Transverse colon (tissue), 4 donors: Measurements from ENCODE around the gene TBCD. TPM values are rescaled to one million over a fixed set of nuclear protein-coding genes. Genes with fewer than 3 reads are reported as not detected.
"Not testable (repeated sequence)": the region's sequence is repeated elsewhere in the genome, so short reads cannot be mapped to it uniquely, and the experiment has no call there.

ENCODE experiments used
- DNase-seq: peaks from one replicate; pipeline ENCODE4 v3.0.0-alpha.2; 2019
- H3K27ac ChIP-seq, 4 donors: fragments of 200-600 bp; sonication (generic); 2 replicates each; pipeline ENCODE4 v1.5.1; 2016 to 2018; ENCODE audit warnings: inconsistent platforms in 4 of 4
- H3K27me3 ChIP-seq: fragments of 200-600 bp; sonication (generic); 2 replicates; pipeline ENCODE4 v1.5.1; 2017; ENCODE audit warnings: inconsistent platforms
- H3K36me3 ChIP-seq, 4 donors: fragments of 200-600 bp; sonication (generic); 2 replicates each; pipeline ENCODE4 v1.5.1; 2017 to 2019; ENCODE audit warnings: inconsistent platforms in 4 of 4
- H3K4me1 ChIP-seq, 4 donors: fragments of 200-600 bp; sonication (generic); 2 replicates each; pipeline ENCODE4 v1.5.1; 2017 to 2020; ENCODE audit warnings: inconsistent platforms in 4 of 4
- H3K4me3 ChIP-seq, 4 donors: fragments of 200-600 bp; sonication (generic); 1 replicate in 1 of 4; 2 replicates in 3 of 4; pipeline versions ENCODE4 v1.5.1 to v1.6.1; 2017 to 2019; ENCODE audit warnings: inconsistent platforms in 4 of 4
- H3K9me3 ChIP-seq, 2 donors: fragments of 200-600 bp; sonication (generic); 2 replicates each; pipeline ENCODE4 v1.5.1; 2017 to 2019; ENCODE audit warnings: inconsistent platforms in 2 of 2
- EP300 ChIP-seq: sonication (generic); formaldehyde crosslinking; IDR thresholded peaks from one replicate; pipeline ENCODE4 v1.6.1; 2017; ENCODE audit warnings: antibody characterized with exemption, low read depth
- POLR2A ChIP-seq: fragments of 450-650 bp; IDR thresholded peaks from one replicate; pipeline ENCODE4 v1.6.1; 2016; ENCODE audit warnings: antibody characterized with exemption, mild to moderate bottlenecking, moderate library complexity
- POLR2AphosphoS5 ChIP-seq, 3 donors: sonication (generic); formaldehyde crosslinking; IDR thresholded peaks; one replicate each; pipeline ENCODE4 v1.6.1; 2016; ENCODE audit warnings: antibody characterized with exemption in 3 of 3
- WGBS, 2 donors: methylation state at CpG; one replicate each; pipeline ENCODE4 v1.1.5; 2018; ENCODE audit warnings: low coverage in 1 of 2; 5-methylcytosine and 5-hydroxymethylcytosine counted together
- in situ Hi-C, 4 donors: fragments of 200-750 bp; cut with MboI; loops; one replicate each; pipeline versions ENCODE4 v1.15.0 to v1.15.1; 2017; ENCODE audit warnings: low sequenced_read_pairs in 3 of 4, low pct_ligation_motif_present in 1 of 4, low pct_unique_long_range_greater_than_20kb in 1 of 4
- intact Hi-C: fragments of 100-400 bp; cut with DNase I; formaldehyde crosslinking; loops from one replicate; pipeline ENCODE4 v1.15.1; 2023; ENCODE audit warnings: low total_unique reads
- total RNA-seq, 4 donors: library from RNA; depleted of rRNA; stranded (reverse); fragments of >200 nt; gene quantifications; one replicate each; pipeline ENCODE4 v1.1.0, GENCODE V29; 2016
- TF ChIP-seq, protein P1 (sequence below), 5 experiments: fragments of 200-600 bp in 3 of 5; fragments of 450-650 bp in 2 of 5; sonication (generic) in 3 of 5; IDR thresholded peaks; 1 replicate in 2 of 5; 2 replicates in 3 of 5; pipeline ENCODE4 v1.5.1; 2016 to 2017; ENCODE audit warnings: antibody characterized with exemption in 5 of 5, inconsistent platforms in 3 of 5, mild to moderate bottlenecking in 2 of 5, moderate library complexity in 1 of 5

Gene TBCD
- total RNA-seq, 4 donors from 2014 or later: 38.6 to 104 (median 39.8) TPM

DNA sequence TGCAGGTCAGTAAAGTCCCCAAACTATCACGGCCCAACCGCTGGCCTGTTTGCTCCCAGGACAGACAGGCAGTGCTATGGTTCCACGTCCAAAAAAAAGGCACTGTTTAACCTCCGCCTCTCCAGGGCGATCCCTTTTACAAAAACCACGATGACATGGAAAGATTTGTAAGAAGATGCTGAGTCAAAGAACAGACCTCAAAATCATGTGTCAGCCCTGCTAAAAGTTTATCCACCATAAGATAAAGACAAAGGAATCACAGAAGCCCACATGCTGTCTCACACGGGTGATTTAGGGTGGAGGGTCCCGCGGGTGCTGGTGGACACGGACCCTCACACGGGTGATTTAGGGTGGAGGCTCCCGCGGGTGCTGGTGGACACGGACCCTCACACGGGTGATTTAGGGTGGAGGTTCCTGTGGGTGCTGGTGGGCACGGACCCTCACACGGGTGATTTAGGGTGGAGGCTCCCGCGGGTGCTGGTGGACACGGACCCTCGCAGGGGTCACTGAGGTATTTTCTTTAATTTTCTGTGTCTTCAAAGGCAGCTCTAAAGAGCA lies 210.4 kb downstream of the TBCD start:
- peaks cover 0 to 10% (median 6%) of the 10 kb centered on the region in 4 donors for H3K4me1 ChIP-seq
- TF ChIP-seq EP300 (no peak), POLR2A (no peak), POLR2AphosphoS5 (IDR thresholded peaks at IDR 0.05) (no peak)
- TF ChIP-seq, protein P1, sequence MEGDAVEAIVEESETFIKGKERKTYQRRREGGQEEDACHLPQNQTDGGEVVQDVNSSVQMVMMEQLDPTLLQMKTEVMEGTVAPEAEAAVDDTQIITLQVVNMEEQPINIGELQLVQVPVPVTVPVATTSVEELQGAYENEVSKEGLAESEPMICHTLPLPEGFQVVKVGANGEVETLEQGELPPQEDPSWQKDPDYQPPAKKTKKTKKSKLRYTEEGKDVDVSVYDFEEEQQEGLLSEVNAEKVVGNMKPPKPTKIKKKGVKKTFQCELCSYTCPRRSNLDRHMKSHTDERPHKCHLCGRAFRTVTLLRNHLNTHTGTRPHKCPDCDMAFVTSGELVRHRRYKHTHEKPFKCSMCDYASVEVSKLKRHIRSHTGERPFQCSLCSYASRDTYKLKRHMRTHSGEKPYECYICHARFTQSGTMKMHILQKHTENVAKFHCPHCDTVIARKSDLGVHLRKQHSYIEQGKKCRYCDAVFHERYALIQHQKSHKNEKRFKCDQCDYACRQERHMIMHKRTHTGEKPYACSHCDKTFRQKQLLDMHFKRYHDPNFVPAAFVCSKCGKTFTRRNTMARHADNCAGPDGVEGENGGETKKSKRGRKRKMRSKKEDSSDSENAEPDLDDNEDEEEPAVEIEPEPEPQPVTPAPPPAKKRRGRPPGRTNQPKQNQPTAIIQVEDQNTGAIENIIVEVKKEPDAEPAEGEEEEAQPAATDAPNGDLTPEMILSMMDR (IDR thresholded peaks at IDR 0.05): no peak
- no peaks in the 10 kb centered on the region for H3K36me3 ChIP-seq
- WGBS, 2 donors: 83 to 87% methylated on average over 1 to 21 of the region's 21 CpGs
- no peaks in the 10 kb centered on the region for H3K9me3 ChIP-seq
- in situ Hi-C loops: no loop called here
- intact Hi-C loops: no loop called here
- H3K27me3 ChIP-seq: no peaks in the 10 kb centered on the region
- H3K4me3 ChIP-seq: no peak overlapping the region
- H3K27ac ChIP-seq: no peak overlapping the region
- DNase-seq: no peak

DNA sequence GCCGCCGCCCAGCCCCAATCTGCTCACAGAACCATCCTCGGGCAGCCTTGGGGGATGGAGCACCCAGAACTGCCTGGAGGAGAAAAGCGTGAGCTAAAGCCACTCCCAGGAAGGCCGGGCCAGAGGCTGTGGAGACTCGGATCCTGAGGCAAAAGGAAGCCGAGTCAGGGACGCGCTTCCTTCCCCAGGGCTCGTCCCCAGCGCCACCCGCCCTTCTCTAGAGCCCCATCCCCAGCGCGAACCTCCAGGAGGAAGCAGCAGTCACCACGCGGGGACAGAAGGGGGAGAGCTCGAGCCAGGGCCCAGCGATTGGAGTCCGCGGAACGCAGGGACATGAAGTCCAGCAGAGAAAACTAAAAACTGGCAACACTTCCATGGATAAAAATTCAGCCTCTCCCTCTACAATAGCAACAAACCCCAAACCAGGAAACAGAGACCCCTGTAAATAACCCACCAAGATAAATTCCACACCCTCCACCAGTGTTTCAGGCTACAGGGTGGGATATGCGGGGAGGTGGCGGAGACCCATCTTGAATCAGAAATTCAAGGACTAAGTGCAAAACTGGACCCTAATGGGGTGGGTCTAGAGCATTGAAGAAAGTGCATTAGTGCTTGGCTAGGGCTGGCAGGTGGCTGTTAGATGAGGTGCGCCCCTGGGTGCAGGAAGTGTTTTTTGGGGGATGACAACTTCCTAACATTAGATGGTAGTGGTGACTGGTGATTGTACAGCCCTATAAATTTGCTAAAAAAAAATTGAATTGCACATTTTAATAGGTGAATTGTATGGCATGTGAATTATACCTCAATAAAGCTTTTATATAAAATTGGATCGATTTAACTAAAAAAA lies 211.5 kb downstream of the TBCD start:
- Histone ChIP-seq H3K9me3 (no peaks in the 10 kb centered on the region), H3K27ac (peak overlapping the region in 1 of 4 donors; percentile 43), H3K4me1 (peaks cover 0 to 10% (median 6%) of the 10 kb centered on the region in 4 donors), H3K36me3 (no peaks in the 10 kb centered on the region), H3K4me3 (peak overlapping the region in 1 of 4 donors; percentile 8), H3K27me3 (no peaks in the 10 kb centered on the region)
- DNase-seq: peak; percentile 76
- intact Hi-C loops (no loop called here), in situ Hi-C loops (no loop called here)
- TF ChIP-seq, protein P1 (IDR thresholded peaks at IDR 0.05): peak; percentile 56 to 83 (median 70)
- TF ChIP-seq POLR2A: no peak
- WGBS, 2 donors: 19 to 74% methylated on average over 4 to 25 of the region's 25 CpGs

DNA sequence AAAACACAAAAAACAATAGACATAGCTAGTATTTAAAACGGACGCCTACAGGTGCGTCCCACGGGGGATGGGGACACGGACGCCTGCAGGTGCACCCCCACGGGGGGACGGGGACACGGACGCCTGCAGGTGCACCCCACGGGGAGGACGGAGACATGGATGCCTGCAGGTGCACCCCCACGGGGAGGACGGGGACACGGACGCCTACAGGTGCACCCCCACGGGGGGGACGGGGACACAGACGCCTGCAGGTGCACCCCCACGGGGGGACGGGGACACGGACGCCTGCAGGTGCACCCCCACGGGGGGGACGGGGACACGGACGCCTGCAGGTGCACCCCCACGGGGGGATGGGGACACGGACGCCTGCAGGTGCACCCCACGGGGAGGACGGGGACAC lies 212.6 kb downstream of the TBCD start:
- peaks cover 0 to 10% (median 6%) of the 10 kb centered on the region in 4 donors for H3K4me1 ChIP-seq
- DNase-seq, H3K4me3 ChIP-seq, in situ Hi-C loops, H3K9me3 ChIP-seq, H3K27ac ChIP-seq, H3K27me3 ChIP-seq, H3K36me3 ChIP-seq: not testable (repeated sequence)
- intact Hi-C loops: loop anchor here (1.0 kb wide), 1 partner anchor 22 kb away; no protein-coding TSS in a partner anchor
- 75 to 89% methylated on average over 13 to 21 of the region's 32 CpGs for WGBS, 2 donors

DNA sequence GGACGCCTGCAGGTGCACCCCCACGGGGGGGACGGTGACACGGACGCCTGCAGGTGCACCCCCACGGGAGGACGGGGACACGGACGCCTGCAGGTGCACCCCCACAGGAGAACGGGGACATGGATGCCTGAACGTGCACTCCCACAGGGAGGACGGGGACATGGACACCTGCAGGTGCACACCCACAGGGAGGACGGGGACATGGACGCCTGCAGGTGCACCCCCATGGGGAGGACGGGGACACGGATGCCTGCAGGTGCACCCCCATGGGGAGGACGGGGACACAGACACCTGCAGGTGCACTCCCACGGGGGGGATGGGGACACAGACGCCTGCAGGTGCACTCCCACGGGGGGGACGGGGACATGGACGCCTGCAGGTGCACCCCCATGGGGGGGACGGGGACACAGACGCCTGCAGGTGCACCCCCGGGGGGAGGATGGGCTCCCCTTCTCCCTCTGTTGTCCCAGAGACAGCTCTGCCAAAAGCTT lies 213.0 kb downstream of the TBCD start:
- WGBS, 2 donors: 81% methylated on average over 23 of the region's 25 CpGs; no CpG with 5 or more reads in 1 of the 2 donors
- DNase-seq: no peak
- no peaks in the 10 kb centered on the region for H3K9me3 ChIP-seq

More for the DNA sequence above, 213.0 kb downstream of the TBCD start:
- no peak for TF ChIP-seq POLR2A
- TF ChIP-seq, protein P1 (IDR thresholded peaks at IDR 0.05): no peak
- no peak for TF ChIP-seq EP300
- no peak for TF ChIP-seq POLR2AphosphoS5 (IDR thresholded peaks at IDR 0.05)
- Histone ChIP-seq H3K36me3 (no peaks in the 10 kb centered on the region), H3K4me1 (peaks cover 0 to 10% (median 6%) of the 10 kb centered on the region in 4 donors), H3K4me3 (no peak overlapping the region), H3K27me3 (no peaks in the 10 kb centered on the region), H3K27ac (no peak overlapping the region)
- in situ Hi-C loops: no loop called here
- intact Hi-C loops: loop anchor here (1.0 kb wide), 1 partner anchor 21 kb away; no protein-coding TSS in a partner anchor
